ENCODE data around the gene SLC7A9.

SLC7A9 gene

DNA sequence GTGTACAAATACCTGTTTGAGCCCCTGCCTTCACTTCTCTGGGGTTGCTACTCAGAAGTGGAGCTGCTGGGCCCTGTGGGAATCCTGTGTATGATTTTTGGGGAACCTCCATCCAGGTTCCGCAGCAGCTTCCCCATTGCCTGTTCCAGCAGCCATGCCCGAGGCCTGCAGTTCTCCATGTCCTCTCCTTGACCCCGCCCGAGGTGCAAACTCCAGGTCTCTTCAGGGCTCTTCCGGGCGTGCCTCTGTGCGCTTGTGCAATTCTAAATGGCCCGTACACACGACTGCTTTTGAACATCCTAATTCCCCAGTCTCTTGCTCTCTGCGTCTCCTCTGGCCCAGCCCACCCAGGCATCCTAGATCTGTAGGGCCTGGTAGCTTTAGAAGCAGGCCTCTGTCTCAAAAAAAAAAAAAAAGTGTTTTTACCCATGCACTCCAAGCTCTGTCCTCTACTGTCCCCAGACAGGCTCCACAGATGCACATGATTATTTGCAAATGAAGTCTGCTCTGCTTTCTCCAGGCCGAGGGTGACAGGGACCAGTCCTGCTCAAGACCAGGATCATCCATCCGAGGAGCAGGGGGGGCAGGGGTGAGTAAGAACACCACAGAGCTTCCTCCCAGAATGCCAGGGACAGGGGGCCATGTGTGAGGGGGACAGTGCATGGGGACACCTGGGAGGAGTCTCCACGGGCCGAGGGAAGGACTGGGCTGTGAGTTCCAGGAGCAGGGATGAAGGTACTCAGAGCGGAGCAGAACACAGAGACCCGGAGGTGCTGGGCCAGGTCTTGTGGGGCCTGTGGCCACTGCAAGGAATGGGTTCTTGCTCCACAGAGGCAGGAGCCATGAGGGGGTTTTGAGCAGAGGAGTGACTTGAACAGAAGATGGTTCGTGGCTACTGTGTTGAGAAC, 51.7 kb downstream of the SLC7A9 start:
- H3K4me1 ChIP-seq (ENCODE audit: control insufficient read depth, insufficient read depth, low read length) = no peaks in the 10 kb centered on the region
- no peaks in the 10 kb centered on the region for H3K36me3 ChIP-seq (ENCODE audit: control insufficient read depth, insufficient read depth, low read length)
- H3K4me3 ChIP-seq (ENCODE audit: low read length) = no peak overlapping the region
- H3K27me3 ChIP-seq (ENCODE audit: control insufficient read depth, insufficient read depth, low read length) = peaks cover 8% of the 10 kb centered on the region
- H3K9ac ChIP-seq (ENCODE audit: low read length) = no peak overlapping the region
- H3K9me3 ChIP-seq (ENCODE audit: control insufficient read depth, low read length) = no peaks in the 10 kb centered on the region

GRCh38 chr19:32816555-32817099, 52.9 kb downstream of the SLC7A9 start:
- no peaks in the 10 kb centered on the region for H3K9me3 ChIP-seq (ENCODE audit: control insufficient read depth, low read length)
- H3K4me1 ChIP-seq (ENCODE audit: control insufficient read depth, insufficient read depth, low read length) = no peaks in the 10 kb centered on the region
- no peak overlapping the region for H3K9ac ChIP-seq (ENCODE audit: low read length)
- peaks cover 8% of the 10 kb centered on the region for H3K27me3 ChIP-seq (ENCODE audit: control insufficient read depth, insufficient read depth, low read length)
- no peak overlapping the region for H3K4me3 ChIP-seq (ENCODE audit: low read length)
- no peaks in the 10 kb centered on the region for H3K36me3 ChIP-seq (ENCODE audit: control insufficient read depth, insufficient read depth, low read length)

GRCh38 chr19:32814624-32815023, 54.9 kb downstream of the SLC7A9 start:
- Histone ChIP-seq H3K9ac (ENCODE audit: low read length) (no peak overlapping the region), H3K27me3 (ENCODE audit: control insufficient read depth, insufficient read depth, low read length) (no peaks in the 10 kb centered on the region), H3K9me3 (ENCODE audit: control insufficient read depth, low read length) (no peaks in the 10 kb centered on the region), H3K36me3 (ENCODE audit: control insufficient read depth, insufficient read depth, low read length) (no peaks in the 10 kb centered on the region), H3K4me3 (ENCODE audit: low read length) (no peak overlapping the region), H3K4me1 (ENCODE audit: control insufficient read depth, insufficient read depth, low read length) (no peaks in the 10 kb centered on the region)

GRCh38 chr19:32813862-32814425, 55.6 kb downstream of the SLC7A9 start:
- Histone ChIP-seq H3K4me1 (ENCODE audit: control insufficient read depth, insufficient read depth, low read length) (no peaks in the 10 kb centered on the region), H3K36me3 (ENCODE audit: control insufficient read depth, insufficient read depth, low read length) (no peaks in the 10 kb centered on the region), H3K9ac (ENCODE audit: low read length) (no peak overlapping the region), H3K9me3 (ENCODE audit: control insufficient read depth, low read length) (no peaks in the 10 kb centered on the region), H3K27me3 (ENCODE audit: control insufficient read depth, insufficient read depth, low read length) (no peaks in the 10 kb centered on the region), H3K4me3 (ENCODE audit: low read length) (no peak overlapping the region)

GRCh38 chr19:32812571-32812970, 57.0 kb downstream of the SLC7A9 start:
- Histone ChIP-seq H3K4me1 (ENCODE audit: control insufficient read depth, insufficient read depth, low read length) (no peaks in the 10 kb centered on the region), H3K27me3 (ENCODE audit: control insufficient read depth, insufficient read depth, low read length) (no peaks in the 10 kb centered on the region), H3K9ac (ENCODE audit: low read length) (no peak overlapping the region), H3K9me3 (ENCODE audit: control insufficient read depth, low read length) (no peaks in the 10 kb centered on the region), H3K4me3 (ENCODE audit: low read length) (no peak overlapping the region), H3K36me3 (ENCODE audit: control insufficient read depth, insufficient read depth, low read length) (no peaks in the 10 kb centered on the region)

- Histone ChIP-seq H3K9ac (ENCODE audit: low read length) (no peak overlapping the region), H3K9me3 (ENCODE audit: control insufficient read depth, low read length) (no peaks in the 10 kb centered on the region)
These were observed 57.5 kb downstream of the SLC7A9 start for GRCh38 chr19:32812036-32812435.

DNA sequence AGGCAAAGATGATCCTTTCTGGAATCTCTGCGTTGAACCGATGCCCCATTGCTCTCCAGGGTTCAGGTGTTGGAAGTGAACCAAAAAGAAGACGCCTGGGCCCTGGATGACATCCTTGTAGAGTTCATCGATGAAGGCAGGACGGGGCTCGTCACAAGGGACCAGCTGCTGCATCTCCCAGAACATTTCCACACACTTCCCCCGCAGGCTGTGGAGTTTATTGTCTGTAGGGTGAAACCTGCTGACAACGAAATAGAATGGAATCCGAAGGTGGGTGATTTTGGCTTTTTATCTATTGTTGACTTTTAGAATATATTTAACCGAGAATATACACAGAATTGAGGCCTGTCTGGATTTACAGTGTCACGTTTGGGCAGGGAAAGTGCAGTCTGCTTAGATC, 58.4 kb downstream of the SLC7A9 start:
- no peaks in the 10 kb centered on the region for H3K9me3 ChIP-seq (ENCODE audit: control insufficient read depth, low read length)
- no peaks in the 10 kb centered on the region for H3K4me1 ChIP-seq (ENCODE audit: control insufficient read depth, insufficient read depth, low read length)
- H3K4me3 ChIP-seq (ENCODE audit: low read length) = no peak overlapping the region
- no peak overlapping the region for H3K9ac ChIP-seq (ENCODE audit: low read length)
- no peaks in the 10 kb centered on the region for H3K36me3 ChIP-seq (ENCODE audit: control insufficient read depth, insufficient read depth, low read length)
- no peaks in the 10 kb centered on the region for H3K27me3 ChIP-seq (ENCODE audit: control insufficient read depth, insufficient read depth, low read length)

More at GRCh38 chr19:32812036-32812435, 57.5 kb downstream of the SLC7A9 start:
- Histone ChIP-seq H3K4me1 (ENCODE audit: control insufficient read depth, insufficient read depth, low read length) (no peaks in the 10 kb centered on the region), H3K27me3 (ENCODE audit: control insufficient read depth, insufficient read depth, low read length) (no peaks in the 10 kb centered on the region), H3K36me3 (ENCODE audit: control insufficient read depth, insufficient read depth, low read length) (no peaks in the 10 kb centered on the region), H3K4me3 (ENCODE audit: low read length) (no peak overlapping the region)

DNA sequence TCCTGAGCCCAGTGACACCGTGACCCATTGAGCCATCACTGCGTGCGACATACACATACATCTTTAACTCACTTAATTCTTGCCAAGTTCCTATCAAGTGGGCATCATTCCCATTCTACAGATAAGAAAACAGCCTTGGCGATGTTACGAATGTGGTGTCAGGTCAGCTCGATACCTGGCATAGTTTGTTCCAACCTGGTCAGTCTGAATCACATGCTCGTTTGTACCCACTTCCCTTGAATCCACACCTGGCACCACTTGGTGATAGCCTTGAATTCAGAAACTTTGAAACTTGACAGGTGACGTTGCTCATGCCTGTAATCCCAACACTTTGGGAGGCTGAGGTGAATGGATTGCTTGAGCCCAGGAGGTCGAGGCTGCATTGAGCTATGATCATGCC, 59.1 kb downstream of the SLC7A9 start:
- no peaks in the 10 kb centered on the region for H3K4me1 ChIP-seq (ENCODE audit: control insufficient read depth, insufficient read depth, low read length)
- no peaks in the 10 kb centered on the region for H3K9me3 ChIP-seq (ENCODE audit: control insufficient read depth, low read length)
- H3K9ac ChIP-seq (ENCODE audit: low read length) = no peak overlapping the region
- H3K36me3 ChIP-seq (ENCODE audit: control insufficient read depth, insufficient read depth, low read length) = no peaks in the 10 kb centered on the region
- no peaks in the 10 kb centered on the region for H3K27me3 ChIP-seq (ENCODE audit: control insufficient read depth, insufficient read depth, low read length)
- no peak overlapping the region for H3K4me3 ChIP-seq (ENCODE audit: low read length)

- H3K4me1 ChIP-seq (ENCODE audit: control insufficient read depth, insufficient read depth, low read length) = no peaks in the 10 kb centered on the region
- no peaks in the 10 kb centered on the region for H3K27me3 ChIP-seq (ENCODE audit: control insufficient read depth, insufficient read depth, low read length)
- H3K36me3 ChIP-seq (ENCODE audit: control insufficient read depth, insufficient read depth, low read length) = no peaks in the 10 kb centered on the region
- H3K4me3 ChIP-seq (ENCODE audit: low read length) = no peak overlapping the region
- no peak overlapping the region for H3K9ac ChIP-seq (ENCODE audit: low read length)
- no peaks in the 10 kb centered on the region for H3K9me3 ChIP-seq (ENCODE audit: control insufficient read depth, low read length)
These were observed 59.8 kb downstream of the SLC7A9 start for GRCh38 chr19:32809754-32810153.

GRCh38 chr19:32809254-32809653, 60.3 kb downstream of the SLC7A9 start:
- Histone ChIP-seq H3K27me3 (ENCODE audit: control insufficient read depth, insufficient read depth, low read length) (no peaks in the 10 kb centered on the region), H3K4me3 (ENCODE audit: low read length) (no peak overlapping the region), H3K36me3 (ENCODE audit: control insufficient read depth, insufficient read depth, low read length) (no peaks in the 10 kb centered on the region), H3K4me1 (ENCODE audit: control insufficient read depth, insufficient read depth, low read length) (no peaks in the 10 kb centered on the region), H3K9ac (ENCODE audit: low read length) (no peak overlapping the region), H3K9me3 (ENCODE audit: control insufficient read depth, low read length) (no peaks in the 10 kb centered on the region)

DNA sequence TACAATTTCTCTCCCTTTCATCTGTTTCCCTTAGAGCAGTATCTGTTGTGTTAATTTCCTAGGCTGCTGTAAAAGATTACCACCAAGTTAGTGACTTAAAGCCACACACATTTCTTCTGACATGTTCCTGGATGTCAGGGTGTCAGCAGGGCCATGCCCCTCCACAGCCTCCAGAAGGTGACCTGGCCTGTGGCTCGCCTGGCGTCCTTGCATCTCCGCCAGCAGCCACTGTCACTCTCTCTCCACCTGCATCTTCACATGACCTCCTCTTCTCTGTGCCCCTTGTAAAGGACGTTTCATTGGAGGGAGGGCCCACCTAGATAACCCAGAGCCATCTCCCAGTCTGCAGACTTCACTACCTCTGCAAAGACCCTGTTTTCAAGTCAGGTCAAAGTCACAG, 61.3 kb downstream of the SLC7A9 start:
- Histone ChIP-seq H3K4me3 (ENCODE audit: low read length) (no peak overlapping the region), H3K9ac (ENCODE audit: low read length) (no peak overlapping the region), H3K9me3 (ENCODE audit: control insufficient read depth, low read length) (no peaks in the 10 kb centered on the region), H3K36me3 (ENCODE audit: control insufficient read depth, insufficient read depth, low read length) (no peaks in the 10 kb centered on the region), H3K4me1 (ENCODE audit: control insufficient read depth, insufficient read depth, low read length) (no peaks in the 10 kb centered on the region), H3K27me3 (ENCODE audit: control insufficient read depth, insufficient read depth, low read length) (no peaks in the 10 kb centered on the region)

- Histone ChIP-seq H3K4me3 (ENCODE audit: low read length) (no peak overlapping the region), H3K36me3 (ENCODE audit: control insufficient read depth, insufficient read depth, low read length) (no peaks in the 10 kb centered on the region), H3K4me1 (ENCODE audit: control insufficient read depth, insufficient read depth, low read length) (no peaks in the 10 kb centered on the region), H3K9ac (ENCODE audit: low read length) (no peak overlapping the region), H3K27me3 (ENCODE audit: control insufficient read depth, insufficient read depth, low read length) (no peaks in the 10 kb centered on the region), H3K9me3 (ENCODE audit: control insufficient read depth, low read length) (no peaks in the 10 kb centered on the region)
These were observed 66.7 kb downstream of the SLC7A9 start for GRCh38 chr19:32802840-32803239.
